ENCODE measurements around the gene CSNK1D. TPM values are rescaled to one million over a fixed set of nuclear protein-coding genes. Genes with fewer than 3 reads are reported as not detected.
A peak's percentile ranks its signal among the peaks of the same experiment; 100 is the strongest.

Gene CSNK1D
- total RNA-seq, 1 experiment from 2014 or later = 196 TPM

- Histone ChIP-seq H3K36me3 (ENCODE audit: control insufficient read depth, insufficient read depth, low read length) (no peaks in the 10 kb centered on the region), H3K9me3 (no peaks in the 10 kb centered on the region), H3K4me3 (ENCODE audit: low read depth, low read length) (no peak overlapping the region), H3K4me1 (peaks cover 13% of the 10 kb centered on the region), H3K27me3 (replicated peaks; ENCODE audit: control insufficient read depth, insufficient read depth, low read length) (no peaks in the 10 kb centered on the region)
- Mint-ChIP-seq H3K9me3 (ENCODE audit: unreplicated experiment) (no peaks in the 10 kb centered on the region), H3K4me3 (ENCODE audit: unreplicated experiment) (no peak overlapping the region), H3K27ac (ENCODE audit: unreplicated experiment) (peak overlapping the region; percentile 30), H3K4me1 (ENCODE audit: low read depth, unreplicated experiment) (peaks cover 14% of the 10 kb centered on the region), H3K27me3 (ENCODE audit: insufficient read depth, unreplicated experiment) (no peaks in the 10 kb centered on the region), H3K36me3 (ENCODE audit: insufficient read depth, unreplicated experiment) (no peaks in the 10 kb centered on the region)
- no peak for TF ChIP-seq CTCF (IDR thresholded peaks at IDR 0.05; ENCODE audit: insufficient read depth in 1 of 2, low read depth in 1 of 2, low read length in 1 of 2, severe bottlenecking in 1 of 2, unreplicated experiment in 1 of 2)
- BruUV-seq (replicated peaks) = no TSS peak
- intact Hi-C loops (cut with micrococcal nuclease; ENCODE audit: unreplicated experiment) = no loop called here
- ChIA-PET CTCF (no interaction called here), POLR2A (no interaction called here)
- DNase-seq = no peak
Measured at GRCh38 chr17:82313195-82314011, 39.9 kb upstream of the CSNK1D start.

GRCh38 chr17:82311971-82312370 is 38.5 kb upstream of the CSNK1D start:
- peaks cover 13% of the 10 kb centered on the region for H3K4me1 ChIP-seq
- no peaks in the 10 kb centered on the region for H3K9me3 ChIP-seq
- no peaks in the 10 kb centered on the region for H3K27me3 ChIP-seq (replicated peaks; ENCODE audit: control insufficient read depth, insufficient read depth, low read length)
- H3K36me3 ChIP-seq (ENCODE audit: control insufficient read depth, insufficient read depth, low read length) = no peaks in the 10 kb centered on the region
- Mint-ChIP-seq H3K4me3 (ENCODE audit: unreplicated experiment) (no peak overlapping the region), H3K27ac (ENCODE audit: unreplicated experiment) (no peak overlapping the region), H3K27me3 (ENCODE audit: insufficient read depth, unreplicated experiment) (no peaks in the 10 kb centered on the region), H3K9me3 (ENCODE audit: unreplicated experiment) (no peaks in the 10 kb centered on the region), H3K36me3 (ENCODE audit: insufficient read depth, unreplicated experiment) (no peaks in the 10 kb centered on the region), H3K4me1 (ENCODE audit: low read depth, unreplicated experiment) (peaks cover 14% of the 10 kb centered on the region)
- no TSS peak for BruUV-seq (replicated peaks)
- no peak for DNase-seq
- CTCF ChIA-PET = no interaction called here
- no peak for TF ChIP-seq CTCF (IDR thresholded peaks at IDR 0.05; ENCODE audit: insufficient read depth in 1 of 2, low read depth in 1 of 2, low read length in 1 of 2, severe bottlenecking in 1 of 2, unreplicated experiment in 1 of 2)
- intact Hi-C loops (cut with micrococcal nuclease; ENCODE audit: unreplicated experiment) = no loop called here
- POLR2A ChIA-PET = interaction anchor here (0.6 kb wide), 1 partner anchor 19 kb away, joined by 3 read pairs; no protein-coding TSS in a partner anchor
- H3K4me3 ChIP-seq (ENCODE audit: low read depth, low read length) = no peak overlapping the region

- ChIA-PET POLR2A (no interaction called here), CTCF (no interaction called here)
- H3K36me3 Mint-ChIP-seq (ENCODE audit: insufficient read depth, unreplicated experiment) = no peaks in the 10 kb centered on the region
- Histone ChIP-seq H3K4me1 (peaks cover 13% of the 10 kb centered on the region), H3K36me3 (ENCODE audit: control insufficient read depth, insufficient read depth, low read length) (no peaks in the 10 kb centered on the region), H3K4me3 (ENCODE audit: low read depth, low read length) (no peak overlapping the region), H3K9me3 (no peaks in the 10 kb centered on the region), H3K27me3 (replicated peaks; ENCODE audit: control insufficient read depth, insufficient read depth, low read length) (no peaks in the 10 kb centered on the region)
- intact Hi-C loops (cut with micrococcal nuclease; ENCODE audit: unreplicated experiment) = no loop called here
- H3K4me3 Mint-ChIP-seq (ENCODE audit: unreplicated experiment) = no peak overlapping the region
- no peak for DNase-seq
- peaks cover 14% of the 10 kb centered on the region for H3K4me1 Mint-ChIP-seq (ENCODE audit: low read depth, unreplicated experiment)
- BruUV-seq (replicated peaks) = no TSS peak
- no peak for TF ChIP-seq CTCF (IDR thresholded peaks at IDR 0.05; ENCODE audit: insufficient read depth in 1 of 2, low read depth in 1 of 2, low read length in 1 of 2, severe bottlenecking in 1 of 2, unreplicated experiment in 1 of 2)
- no peaks in the 10 kb centered on the region for H3K9me3 Mint-ChIP-seq (ENCODE audit: unreplicated experiment)
- H3K27me3 Mint-ChIP-seq (ENCODE audit: insufficient read depth, unreplicated experiment) = no peaks in the 10 kb centered on the region
- H3K27ac Mint-ChIP-seq (ENCODE audit: unreplicated experiment) = no peak overlapping the region
Measured at GRCh38 chr17:82310877-82311276, 37.4 kb upstream of the CSNK1D start.

Data from Caco-2 (cell line).